GM21367 (cell line): ENCODE results near the gene USP5.

Experiments used
- ATAC-seq: cut with Tn5 transposase; IDR thresholded peaks from one replicate; pipeline ENCODE4 v1.9.1; 2021; ENCODE audit not compliant: unreplicated experiment

The USP5 gene

DNA sequence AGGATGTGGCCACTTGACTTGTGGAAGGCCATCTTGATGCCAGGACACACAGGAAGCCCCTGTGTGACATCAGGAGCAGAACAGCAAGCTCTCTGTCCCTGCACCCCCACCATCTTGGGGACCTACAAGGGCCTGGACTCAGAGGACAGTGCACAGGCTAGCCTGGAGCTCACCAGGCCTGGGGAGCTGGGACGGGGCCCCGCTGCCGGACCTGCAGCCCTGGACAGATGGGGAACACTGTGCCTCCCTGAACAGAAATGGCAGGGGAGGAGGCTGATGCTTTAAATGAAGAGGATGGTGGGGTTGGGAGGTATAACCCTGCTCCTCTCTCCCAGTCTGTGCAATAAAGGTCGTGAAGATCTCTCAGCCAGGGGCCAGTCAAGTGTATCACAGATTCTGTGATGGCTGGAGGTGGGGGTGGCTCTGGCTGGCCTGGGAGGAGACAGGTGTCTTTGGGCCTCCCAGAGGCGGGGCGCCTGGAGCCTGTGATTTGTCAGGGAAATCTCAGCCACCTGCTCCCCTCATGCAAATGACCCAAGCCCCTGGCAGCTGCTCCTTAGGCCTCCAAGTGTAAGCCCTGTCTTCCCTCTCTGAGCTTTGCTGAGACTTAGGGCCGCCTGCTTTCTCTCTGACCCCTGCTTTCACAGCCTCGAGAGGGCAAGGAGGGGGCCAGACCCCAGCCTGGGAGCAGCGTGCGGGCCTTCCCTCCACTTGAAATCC is 12.3 kb upstream of the USP5 start:
- ATAC-seq: peak; percentile 52

DNA sequence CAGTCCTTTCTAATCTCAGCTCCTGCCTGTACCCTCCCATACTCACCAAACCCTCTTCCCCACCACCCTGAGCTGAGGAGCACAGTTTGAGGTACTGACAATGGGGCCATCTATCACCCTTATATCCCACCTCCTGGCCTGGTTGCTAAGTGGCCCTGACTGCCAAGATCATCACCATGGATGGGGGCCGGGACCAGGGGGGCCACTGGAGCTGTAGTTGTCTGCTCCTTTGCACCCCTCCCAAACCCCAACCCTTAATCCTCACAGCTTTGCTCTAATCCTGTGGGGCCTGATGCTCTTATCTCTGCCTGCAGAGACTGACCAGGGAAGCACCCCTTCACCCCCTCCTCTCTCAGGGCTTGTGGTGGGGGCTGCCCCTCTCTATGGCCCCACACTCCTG is 11.6 kb upstream of the USP5 start:
- ATAC-seq: no peak

DNA sequence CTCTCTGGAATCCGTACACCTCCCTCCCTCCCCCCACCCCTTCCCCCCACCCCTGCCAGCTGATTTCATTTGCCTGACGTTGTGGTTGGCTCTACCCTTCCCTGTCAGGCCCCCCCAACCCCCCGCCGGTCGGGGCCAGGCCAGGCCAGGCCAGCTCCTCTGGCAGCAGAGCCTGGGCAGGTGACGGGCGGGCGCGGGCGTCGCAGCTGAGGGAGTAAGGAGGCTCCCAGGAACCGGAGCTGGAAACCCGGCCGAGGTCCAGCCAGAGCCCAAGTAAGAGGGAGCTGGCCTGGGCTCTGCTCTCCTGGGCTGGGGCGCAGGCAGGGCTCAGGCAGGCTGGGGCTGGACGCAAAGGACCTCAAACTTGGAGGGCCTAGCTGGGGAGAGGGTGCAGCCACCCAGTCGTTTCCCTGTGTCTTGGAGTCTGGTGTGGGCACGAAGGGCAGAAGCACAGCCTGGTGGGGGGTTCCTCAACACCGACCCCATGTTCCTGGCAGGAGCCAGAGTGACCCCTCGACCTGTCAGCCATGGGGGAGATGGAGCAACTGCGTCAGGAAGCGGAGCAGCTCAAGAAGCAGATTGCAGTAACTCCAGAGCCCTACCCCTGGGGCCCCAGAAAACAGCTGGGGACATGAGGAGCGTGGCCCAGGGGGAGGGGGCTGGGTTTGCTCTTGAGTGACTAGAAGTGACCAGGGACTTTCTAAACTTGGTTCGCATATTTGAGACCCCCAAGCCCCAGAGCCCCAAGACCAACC is 11.0 kb upstream of the USP5 start, which contains the start of gene GNB3:
GNB3 (plus strand) TSS at position 165 of the 755 bp plus-strand sequence; CDS start at position 528, 363 bp downstream.
- ATAC-seq: no peak

- ATAC-seq: no peak
These were observed 9.9 kb upstream of the USP5 start for GRCh38 chr12:6842075-6842474.

DNA sequence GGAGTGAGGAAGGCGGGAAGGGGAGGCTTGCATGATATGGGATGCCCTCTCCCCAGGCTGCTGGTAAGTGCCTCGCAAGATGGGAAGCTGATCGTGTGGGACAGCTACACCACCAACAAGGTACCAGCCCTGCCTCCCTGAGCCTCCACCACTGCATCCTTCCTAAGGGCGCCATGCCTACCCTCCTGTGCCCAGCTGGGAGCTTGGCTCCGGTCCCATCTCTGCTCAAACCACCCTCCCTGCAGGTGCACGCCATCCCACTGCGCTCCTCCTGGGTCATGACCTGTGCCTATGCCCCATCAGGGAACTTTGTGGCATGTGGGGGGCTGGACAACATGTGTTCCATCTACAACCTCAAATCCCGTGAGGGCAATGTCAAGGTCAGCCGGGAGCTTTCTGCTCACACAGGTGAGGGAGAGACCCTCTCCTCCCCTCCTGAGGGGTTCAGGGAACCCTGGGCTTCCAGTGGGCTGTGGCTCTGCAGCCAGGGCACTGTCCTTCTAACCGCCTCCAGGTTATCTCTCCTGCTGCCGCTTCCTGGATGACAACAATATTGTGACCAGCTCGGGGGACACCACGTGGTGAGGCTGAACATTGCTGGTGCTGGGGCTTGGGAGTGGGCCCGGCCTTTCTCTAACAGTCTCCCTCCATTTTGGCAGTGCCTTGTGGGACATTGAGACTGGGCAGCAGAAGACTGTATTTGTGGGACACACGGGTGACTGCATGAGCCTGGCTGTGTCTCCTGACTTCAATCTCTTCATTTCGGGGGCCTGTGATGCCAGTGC is 8.6 kb upstream of the USP5 start:
- ATAC-seq: no peak

DNA sequence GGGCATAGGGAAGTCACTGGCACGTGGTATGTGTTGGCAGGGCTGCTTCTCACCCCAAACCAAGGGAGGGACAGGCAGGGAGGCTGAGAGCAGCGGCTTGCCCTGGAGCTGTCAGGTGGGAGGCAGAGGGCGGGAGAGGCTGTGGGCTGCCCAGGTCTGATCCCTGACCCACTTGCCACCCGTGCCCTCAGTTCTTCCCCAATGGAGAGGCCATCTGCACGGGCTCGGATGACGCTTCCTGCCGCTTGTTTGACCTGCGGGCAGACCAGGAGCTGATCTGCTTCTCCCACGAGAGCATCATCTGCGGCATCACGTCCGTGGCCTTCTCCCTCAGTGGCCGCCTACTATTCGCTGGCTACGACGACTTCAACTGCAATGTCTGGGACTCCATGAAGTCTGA is 6.6 kb upstream of the USP5 start:
- no peak for ATAC-seq

- no peak for ATAC-seq
These were observed 5.6 kb upstream of the USP5 start for GRCh38 chr12:6846316-6846869.

- no peak for ATAC-seq
These were observed 4.3 kb upstream of the USP5 start for GRCh38 chr12:6847676-6848075.

DNA sequence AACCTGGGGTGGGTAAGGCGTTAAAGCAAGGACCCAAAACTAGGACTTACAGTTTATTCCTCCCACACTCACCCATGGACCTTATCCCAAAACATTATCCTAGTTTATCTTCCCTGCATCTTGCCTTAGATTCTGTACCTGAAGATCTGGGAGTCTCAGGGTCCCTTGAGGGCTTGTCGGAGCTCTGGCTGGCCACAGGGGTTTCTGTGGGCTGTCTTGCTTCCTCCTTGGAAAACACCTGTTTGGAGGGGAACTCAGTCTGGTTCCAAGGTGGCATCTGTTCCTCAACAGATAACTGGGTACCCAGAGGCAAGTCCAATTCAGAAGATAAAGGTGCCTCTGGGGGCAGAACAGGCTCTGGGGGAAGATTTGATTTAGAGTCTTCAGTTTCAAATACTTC is 2.5 kb upstream of the USP5 start:
- no peak for ATAC-seq

DNA sequence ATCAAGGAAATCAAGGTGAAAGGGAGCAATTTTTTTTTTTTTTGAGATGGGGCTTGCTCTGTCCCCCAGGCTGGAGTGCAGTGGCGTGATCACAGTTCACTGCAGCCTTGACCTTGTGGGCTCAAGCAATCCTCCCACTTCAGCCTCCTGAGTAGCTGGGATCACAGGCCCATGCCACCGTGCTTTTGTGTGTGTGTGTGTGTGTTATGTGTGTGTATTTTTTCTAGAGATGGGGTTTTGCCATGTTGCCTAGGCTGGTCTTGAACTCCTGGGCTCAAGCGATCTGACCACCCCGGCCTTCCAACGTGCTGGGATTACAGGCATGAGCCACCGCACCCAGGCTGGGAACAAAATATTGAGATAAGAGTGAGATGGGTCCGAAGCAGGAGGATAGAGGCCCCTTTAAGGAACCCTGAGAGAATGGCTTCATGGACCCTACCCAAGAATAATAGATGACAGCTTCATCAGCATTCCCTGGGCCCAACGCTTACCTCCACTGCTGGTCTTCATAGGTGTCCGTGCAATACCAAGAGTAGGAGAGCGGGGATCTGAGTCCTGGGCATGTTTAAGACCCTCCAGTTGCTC is 1.9 kb upstream of the USP5 start:
- no peak for ATAC-seq

DNA sequence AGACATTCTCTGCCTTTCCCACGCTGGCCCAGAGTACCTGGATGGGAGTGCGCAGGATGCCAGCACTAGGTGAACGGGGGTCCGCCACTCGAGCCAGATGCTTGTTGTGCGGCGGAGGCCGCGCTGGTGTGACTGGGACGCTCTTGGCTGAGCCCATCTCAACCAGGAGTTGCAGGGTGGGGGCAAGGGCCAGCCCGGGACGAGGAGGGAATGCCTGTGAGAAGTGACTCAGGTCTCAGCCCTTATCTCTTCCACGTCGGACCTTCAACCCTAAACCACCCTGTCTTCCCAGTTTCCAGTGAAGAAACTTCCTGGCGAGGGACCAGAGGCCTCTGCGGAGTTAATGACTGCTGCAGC is 1.2 kb upstream of the USP5 start:
- no peak for ATAC-seq

DNA sequence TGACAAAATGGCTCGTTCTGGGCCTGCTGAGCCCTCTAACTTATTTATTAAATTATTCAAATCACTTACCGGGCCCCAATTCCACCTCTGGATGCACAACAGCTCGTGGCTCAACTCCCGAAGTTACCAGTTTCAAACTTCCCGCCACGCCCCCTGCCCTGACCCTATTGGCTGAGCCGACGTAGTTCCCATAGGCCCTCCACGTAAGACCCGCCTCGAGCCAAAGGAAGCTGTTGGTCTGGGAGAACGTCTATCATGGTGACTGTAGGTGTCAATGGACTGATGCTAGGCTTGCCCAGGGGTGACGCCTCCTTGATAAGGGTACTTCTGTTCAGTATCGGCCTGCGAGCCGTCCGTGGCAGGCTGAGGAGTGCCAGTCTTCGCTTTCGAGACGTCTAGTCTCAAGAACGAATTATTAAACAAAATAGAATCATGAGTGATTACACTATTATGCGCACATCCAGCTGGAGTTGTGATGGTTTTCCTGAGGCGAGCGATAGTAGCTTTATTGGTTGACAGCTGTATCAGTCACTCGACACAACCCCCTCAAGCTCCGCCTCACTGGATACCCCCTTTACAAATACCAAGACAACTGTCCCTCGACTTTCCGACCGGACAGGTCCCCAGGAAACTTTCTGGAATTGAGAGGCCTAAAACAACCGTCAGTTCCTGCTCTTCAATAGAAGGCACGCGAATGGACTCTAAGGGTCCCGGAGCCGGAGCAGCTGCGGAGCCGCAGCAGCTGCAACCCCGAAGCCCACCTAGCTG is 613 bp upstream of the USP5 start, which contains the start of gene CDCA3:
CDCA3 (minus strand) TSS at position 134 of the 768 bp plus-strand sequence. CDS start 334 bp downstream, outside the sequence.
- peak; percentile 48 for ATAC-seq

DNA sequence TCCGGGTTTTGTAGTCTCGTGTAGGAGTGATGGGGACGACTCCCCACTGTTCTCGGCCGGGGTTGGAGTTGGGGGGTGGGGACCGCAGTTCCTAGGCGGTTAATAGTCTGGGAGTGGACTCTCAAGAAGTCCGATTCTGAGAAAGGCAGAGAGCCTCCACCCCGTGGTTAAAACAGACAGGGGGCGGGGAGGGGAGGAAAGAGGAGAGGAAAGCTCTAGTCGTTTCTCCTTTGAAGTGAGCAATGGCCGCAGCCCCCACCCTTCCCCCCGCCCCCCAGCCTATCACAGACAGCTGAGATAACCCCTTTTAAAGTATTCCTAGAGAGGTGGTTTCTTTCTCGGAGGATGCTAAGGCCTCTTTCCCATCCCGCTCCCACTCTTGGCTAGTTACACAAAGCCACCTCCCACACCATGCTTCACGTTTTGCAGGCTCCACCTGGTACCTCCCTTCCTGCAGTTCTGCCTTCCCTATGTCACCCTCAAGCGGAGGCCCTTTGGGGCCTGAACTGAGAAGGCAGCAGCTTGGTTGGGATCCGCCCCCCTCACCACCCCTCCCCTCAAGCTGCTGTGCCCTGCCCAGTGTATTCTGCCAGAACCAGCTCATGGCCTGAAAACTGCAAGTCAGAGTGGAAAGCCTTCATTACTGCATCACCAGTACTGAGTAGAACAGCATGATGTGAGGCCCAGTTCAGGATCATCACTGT is 853 bp downstream of the USP5 start:
- ATAC-seq: no peak

GRCh38 chr12:6853626-6854025 is 1.7 kb downstream of the USP5 start:
- no peak for ATAC-seq

DNA sequence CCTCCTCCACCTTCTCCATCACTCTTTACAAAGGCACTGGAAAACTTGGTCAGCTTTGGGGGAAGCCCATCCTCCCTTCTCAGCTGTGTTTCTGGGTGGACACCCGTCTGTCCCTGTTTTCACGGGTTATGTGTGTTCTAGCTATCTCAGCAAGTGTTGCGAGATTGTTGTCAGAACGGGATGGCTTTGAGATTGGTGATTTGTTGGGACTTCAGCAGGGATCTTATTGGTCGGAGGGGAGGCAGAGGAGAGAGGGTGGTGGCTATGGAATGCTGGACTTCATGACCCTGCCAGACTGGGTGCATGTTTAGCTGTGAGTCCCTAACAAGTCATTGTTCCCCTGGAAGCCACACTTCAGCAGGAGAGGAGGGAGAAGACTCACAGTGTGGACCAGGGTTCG is 2.1 kb downstream of the USP5 start:
- no peak for ATAC-seq

GRCh38 chr12:6855322-6855721 is 3.4 kb downstream of the USP5 start:
- no peak for ATAC-seq

- no peak for ATAC-seq
These were observed 6.8 kb downstream of the USP5 start for GRCh38 chr12:6858799-6859198.

GRCh38 chr12:6860116-6860515 is 8.2 kb downstream of the USP5 start:
- no peak for ATAC-seq

DNA sequence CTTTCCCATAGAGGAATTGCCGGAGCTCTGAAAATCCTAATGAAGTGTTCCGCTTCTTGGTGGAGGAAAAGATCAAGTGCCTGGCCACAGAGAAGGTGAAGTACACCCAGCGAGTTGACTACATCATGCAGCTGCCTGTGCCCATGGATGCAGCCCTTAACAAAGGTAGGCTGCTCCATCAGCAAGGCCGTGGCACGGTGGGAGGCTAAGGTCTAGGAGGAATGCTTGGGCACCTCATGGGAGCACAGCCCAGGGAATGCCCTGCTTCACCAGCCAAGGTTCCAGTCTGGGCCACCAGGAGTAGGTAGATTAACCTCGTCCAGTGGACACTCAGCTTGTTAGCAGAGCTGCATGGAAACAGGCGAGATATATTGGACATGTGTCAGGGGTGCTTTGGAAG is 9.0 kb downstream of the USP5 start:
- no peak for ATAC-seq

DNA sequence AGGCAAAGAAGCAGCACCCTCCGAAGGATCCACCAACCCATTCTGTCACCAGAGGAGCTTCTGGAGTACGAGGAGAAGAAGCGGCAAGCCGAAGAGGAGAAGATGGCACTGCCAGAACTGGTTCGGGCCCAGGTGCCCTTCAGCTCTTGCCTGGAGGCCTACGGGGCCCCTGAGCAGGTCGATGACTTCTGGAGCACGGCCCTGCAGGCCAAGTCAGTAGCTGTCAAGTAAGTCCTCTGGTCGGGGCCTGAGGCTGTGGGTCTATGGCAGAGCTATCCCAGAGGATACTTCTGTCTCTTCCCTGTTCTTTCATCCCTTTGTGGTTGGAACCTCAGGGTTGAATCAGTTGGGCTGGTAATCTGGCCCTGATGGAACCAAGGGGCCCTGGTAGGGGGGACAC is 9.4 kb downstream of the USP5 start:
- ATAC-seq: no peak
